ENCODE measurements around the gene LYVE1. TPM values are rescaled to one million over a fixed set of nuclear protein-coding genes. Genes with fewer than 3 reads are reported as not detected.

The LYVE1 gene
- total RNA-seq, 1 donor from 2014 or later, result 95.2 TPM

GRCh38 chr11:10584071-10584501 lies 15.6 kb upstream of the LYVE1 start:
- H3K4me1 ChIP-seq, result peaks cover 70% of the 10 kb centered on the region
- H3K4me3 ChIP-seq, result no peak overlapping the region
- no peaks in the 10 kb centered on the region for H3K27me3 ChIP-seq (ENCODE audit: low read depth)
- TF ChIP-seq CTCF (IDR thresholded peaks at IDR 0.05), result no peak
- no peaks in the 10 kb centered on the region for H3K36me3 ChIP-seq
- intact Hi-C loops (cut with DNase I), result no loop called here
- ATAC-seq (no peak), DNase-seq (no peak)
- no peaks in the 10 kb centered on the region for H3K9me3 ChIP-seq
- H3K27ac ChIP-seq, result no peak overlapping the region

GRCh38 chr11:10581481-10582019 lies 13.1 kb upstream of the LYVE1 start:
- no peak for TF ChIP-seq CTCF (IDR thresholded peaks at IDR 0.05)
- intact Hi-C loops (cut with DNase I), result no loop called here
- H3K27ac ChIP-seq, result peak overlapping the region; percentile 61
- ATAC-seq, result peak; percentile 66 to 76
- H3K36me3 ChIP-seq, result no peaks in the 10 kb centered on the region
- H3K9me3 ChIP-seq, result no peaks in the 10 kb centered on the region
- DNase-seq, result peak; percentile 69
- peaks cover 69% of the 10 kb centered on the region for H3K4me1 ChIP-seq
- no peaks in the 10 kb centered on the region for H3K27me3 ChIP-seq (ENCODE audit: low read depth)
- H3K4me3 ChIP-seq, result no peak overlapping the region

GRCh38 chr11:10580623-10581022 lies 12.2 kb upstream of the LYVE1 start:
- H3K4me1 ChIP-seq, result peaks cover 68% of the 10 kb centered on the region

GRCh38 chr11:10579700-10580099 lies 11.2 kb upstream of the LYVE1 start:
- intact Hi-C loops (cut with DNase I), result no loop called here
- H3K4me1 ChIP-seq, result peaks cover 59% of the 10 kb centered on the region

More at GRCh38 chr11:10580623-10581022, 12.2 kb upstream of the LYVE1 start:
- no peak for TF ChIP-seq CTCF (IDR thresholded peaks at IDR 0.05)
- DNase-seq, result no peak
- H3K36me3 ChIP-seq, result no peaks in the 10 kb centered on the region
- H3K27me3 ChIP-seq (ENCODE audit: low read depth), result no peaks in the 10 kb centered on the region
- ATAC-seq, result peak; percentile 17 to 26
- no peaks in the 10 kb centered on the region for H3K9me3 ChIP-seq
- no peak overlapping the region for H3K4me3 ChIP-seq
- peak overlapping the region; percentile 61 for H3K27ac ChIP-seq
- intact Hi-C loops (cut with DNase I), result no loop called here

GRCh38 chr11:10576035-10576398 lies 7.6 kb upstream of the LYVE1 start:
- ATAC-seq (no peak), DNase-seq (no peak)
- intact Hi-C loops (cut with DNase I), result no loop called here
- H3K4me3 ChIP-seq, result no peak overlapping the region
- TF ChIP-seq CTCF (IDR thresholded peaks at IDR 0.05), result no peak
- H3K27ac ChIP-seq, result no peak overlapping the region
- H3K36me3 ChIP-seq, result no peaks in the 10 kb centered on the region
- no peaks in the 10 kb centered on the region for H3K27me3 ChIP-seq (ENCODE audit: low read depth)
- peaks cover 22% of the 10 kb centered on the region for H3K4me1 ChIP-seq
- no peaks in the 10 kb centered on the region for H3K9me3 ChIP-seq

More at GRCh38 chr11:10579700-10580099, 11.2 kb upstream of the LYVE1 start:
- TF ChIP-seq CTCF (IDR thresholded peaks at IDR 0.05), result no peak
- Histone ChIP-seq H3K27me3 (ENCODE audit: low read depth) (no peaks in the 10 kb centered on the region), H3K4me3 (no peak overlapping the region), H3K9me3 (no peaks in the 10 kb centered on the region), H3K36me3 (no peaks in the 10 kb centered on the region), H3K27ac (peak overlapping the region; percentile 61)
- DNase-seq (no peak), ATAC-seq (no peak)
